GM19397 (cell line): Measurements from ENCODE around the gene EMC9.

Experiments used
- ATAC-seq: cut with Tn5 transposase; IDR thresholded peaks from one replicate; pipeline ENCODE4 v1.9.1; 2021; ENCODE audit warnings: mild to moderate bottlenecking, moderate library complexity; ENCODE audit not compliant: unreplicated experiment

EMC9 gene

GRCh38 chr14:24092505-24093206, 48.7 kb downstream of the EMC9 start:
- no peak for ATAC-seq

- ATAC-seq, result no peak
These were observed 49.3 kb downstream of the EMC9 start for GRCh38 chr14:24092110-24092504.

- no peak for ATAC-seq
These were observed 51.5 kb downstream of the EMC9 start for GRCh38 chr14:24089890-24090289.
